ENCODE measurements around the gene TBATA.

The TBATA gene

DNA sequence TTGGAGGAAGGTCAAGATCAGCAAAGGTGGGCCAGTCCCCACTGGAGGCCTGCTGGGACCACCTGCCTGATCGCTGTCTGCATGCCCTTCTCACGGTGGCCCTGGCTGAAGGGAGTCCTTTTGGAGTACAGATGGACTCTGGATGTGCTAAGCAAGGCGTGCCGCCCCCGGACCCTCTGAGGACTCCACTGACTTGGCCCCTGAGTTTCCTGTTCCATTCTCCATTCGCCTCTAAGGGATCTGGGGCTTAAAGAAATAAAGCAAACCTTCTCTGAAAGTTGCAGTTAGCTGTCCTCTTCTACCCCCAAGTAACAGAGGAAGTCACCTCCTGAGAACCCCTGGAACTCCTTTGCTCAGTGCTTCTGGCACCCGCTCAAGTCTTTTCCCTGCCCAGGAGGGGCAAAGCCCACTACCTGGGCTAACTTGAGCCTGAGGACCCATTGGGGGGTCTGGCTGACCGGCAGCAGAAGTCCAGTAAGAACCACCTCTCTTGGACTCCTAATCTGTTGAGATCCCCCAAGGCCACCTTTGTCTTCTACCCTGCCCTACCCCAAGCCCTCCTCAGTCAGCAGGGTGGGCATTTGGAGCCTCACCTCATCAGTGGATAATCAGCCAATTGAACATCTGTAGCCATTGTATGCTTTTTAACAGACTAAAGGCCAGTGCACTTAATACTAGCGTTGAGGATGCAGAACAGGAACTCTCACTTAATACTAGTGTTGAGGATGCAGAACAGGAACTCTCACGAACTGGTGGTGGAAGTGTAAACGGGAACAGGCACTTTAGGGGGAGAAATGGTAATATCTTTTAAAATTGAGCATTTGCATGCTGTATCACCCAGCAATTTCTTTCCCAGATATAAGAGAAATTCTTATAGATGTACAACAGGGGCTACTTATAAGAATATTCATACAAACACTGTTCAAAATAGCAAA, 2.2 kb downstream of the TBATA start:
- TF ChIP-seq, protein P1, sequence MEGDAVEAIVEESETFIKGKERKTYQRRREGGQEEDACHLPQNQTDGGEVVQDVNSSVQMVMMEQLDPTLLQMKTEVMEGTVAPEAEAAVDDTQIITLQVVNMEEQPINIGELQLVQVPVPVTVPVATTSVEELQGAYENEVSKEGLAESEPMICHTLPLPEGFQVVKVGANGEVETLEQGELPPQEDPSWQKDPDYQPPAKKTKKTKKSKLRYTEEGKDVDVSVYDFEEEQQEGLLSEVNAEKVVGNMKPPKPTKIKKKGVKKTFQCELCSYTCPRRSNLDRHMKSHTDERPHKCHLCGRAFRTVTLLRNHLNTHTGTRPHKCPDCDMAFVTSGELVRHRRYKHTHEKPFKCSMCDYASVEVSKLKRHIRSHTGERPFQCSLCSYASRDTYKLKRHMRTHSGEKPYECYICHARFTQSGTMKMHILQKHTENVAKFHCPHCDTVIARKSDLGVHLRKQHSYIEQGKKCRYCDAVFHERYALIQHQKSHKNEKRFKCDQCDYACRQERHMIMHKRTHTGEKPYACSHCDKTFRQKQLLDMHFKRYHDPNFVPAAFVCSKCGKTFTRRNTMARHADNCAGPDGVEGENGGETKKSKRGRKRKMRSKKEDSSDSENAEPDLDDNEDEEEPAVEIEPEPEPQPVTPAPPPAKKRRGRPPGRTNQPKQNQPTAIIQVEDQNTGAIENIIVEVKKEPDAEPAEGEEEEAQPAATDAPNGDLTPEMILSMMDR (IDR thresholded peaks at IDR 0.05; ENCODE audit: low read length): no peak
- TF ChIP-seq EZH2 (IDR thresholded peaks at IDR 0.05; ENCODE audit: borderline replicate concordance, low read length): no peak
- H4K20me1 ChIP-seq (ENCODE audit: insufficient read depth, low read length): no peaks in the 10 kb centered on the region
- H3K36me3 ChIP-seq (ENCODE audit: insufficient read depth, low read length): no peaks in the 10 kb centered on the region
- no peaks in the 10 kb centered on the region for H3K4me1 ChIP-seq (ENCODE audit: insufficient read depth, low read length, severe bottlenecking)
- peaks cover 6% of the 10 kb centered on the region; the same call in 1 of the 2 replicates for H3K27me3 ChIP-seq (ENCODE audit: insufficient read depth, low read length)
- H3K79me2 ChIP-seq (ENCODE audit: insufficient read depth, low read length): no peaks in the 10 kb centered on the region
- no peaks in the 10 kb centered on the region for H3F3A ChIP-seq (ENCODE audit: insufficient read depth, low read length)
- H2AFZ ChIP-seq (ENCODE audit: low read length): no peak overlapping the region
- no peaks in the 10 kb centered on the region for H3K9me3 ChIP-seq (ENCODE audit: low read length)
- H3K9me2 ChIP-seq (ENCODE audit: low read depth, low read length): no peaks in the 10 kb centered on the region
- H3K9ac ChIP-seq (ENCODE audit: low read length): no peak overlapping the region
- no peak overlapping the region for H3K4me2 ChIP-seq (ENCODE audit: low read length)
- no peak overlapping the region for H3K27ac ChIP-seq (ENCODE audit: low read depth, low read length, poor library complexity, severe bottlenecking)
- H3K4me3 ChIP-seq (ENCODE audit: low read depth, low read length, poor library complexity, severe bottlenecking): no peak overlapping the region

DNA sequence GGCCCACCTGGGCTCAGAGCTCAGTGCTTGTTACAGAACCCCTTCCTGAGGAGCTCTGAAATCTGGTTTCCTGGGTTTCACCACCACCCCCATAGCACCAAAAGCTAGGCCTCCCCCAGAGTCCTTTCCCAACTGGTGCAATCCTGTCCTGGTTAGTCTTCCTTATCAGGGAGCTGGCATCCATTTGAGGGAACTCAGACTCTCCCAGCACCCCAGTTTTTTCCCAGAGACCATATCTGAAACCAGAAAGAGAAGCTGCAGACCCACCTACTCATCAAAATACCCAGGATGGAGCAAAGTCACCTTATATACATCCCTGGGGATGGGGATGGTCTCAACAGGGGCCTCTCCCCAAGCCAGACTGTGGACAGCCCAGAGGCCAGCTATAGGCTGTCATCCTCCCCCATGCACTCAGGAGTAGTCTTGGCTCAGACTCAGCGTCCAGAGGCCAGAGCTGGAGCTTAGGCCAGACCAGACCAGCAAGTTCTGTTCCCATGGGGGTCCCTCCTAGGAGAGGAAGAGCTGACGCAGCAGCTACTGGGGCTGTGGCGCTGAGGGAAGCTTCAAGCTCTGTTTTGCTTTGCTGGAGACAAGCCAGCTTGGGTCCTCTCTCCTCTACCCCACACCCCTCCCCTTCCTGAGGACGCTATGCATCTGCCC, 3.0 kb downstream of the TBATA start:
- Histone ChIP-seq H3K36me3 (ENCODE audit: insufficient read depth, low read length) (no peaks in the 10 kb centered on the region), H3K4me3 (ENCODE audit: low read depth, low read length, poor library complexity, severe bottlenecking) (no peak overlapping the region), H3K4me1 (ENCODE audit: insufficient read depth, low read length, severe bottlenecking) (no peaks in the 10 kb centered on the region), H3K27me3 (ENCODE audit: insufficient read depth, low read length) (peaks cover 6% of the 10 kb centered on the region; the same call in 1 of the 2 replicates), H3K9me2 (ENCODE audit: low read depth, low read length) (no peaks in the 10 kb centered on the region), H3K27ac (ENCODE audit: low read depth, low read length, poor library complexity, severe bottlenecking) (no peak overlapping the region), H3K9me3 (ENCODE audit: low read length) (no peaks in the 10 kb centered on the region), H3K9ac (ENCODE audit: low read length) (no peak overlapping the region), H4K20me1 (ENCODE audit: insufficient read depth, low read length) (no peaks in the 10 kb centered on the region), H3F3A (ENCODE audit: insufficient read depth, low read length) (no peaks in the 10 kb centered on the region), H2AFZ (ENCODE audit: low read length) (no peak overlapping the region), H3K79me2 (ENCODE audit: insufficient read depth, low read length) (no peaks in the 10 kb centered on the region), H3K4me2 (ENCODE audit: low read length) (no peak overlapping the region)
- TF ChIP-seq EZH2 (IDR thresholded peaks at IDR 0.05; ENCODE audit: borderline replicate concordance, low read length): no peak
- TF ChIP-seq, protein P1 (IDR thresholded peaks at IDR 0.05; ENCODE audit: low read length): no peak

GRCh38 chr10:70781461-70782051, 3.6 kb downstream of the TBATA start:
- Histone ChIP-seq H3K9me2 (ENCODE audit: low read depth, low read length) (no peaks in the 10 kb centered on the region), H3K27me3 (ENCODE audit: insufficient read depth, low read length) (peaks cover 6% of the 10 kb centered on the region; the same call in 1 of the 2 replicates), H3K79me2 (ENCODE audit: insufficient read depth, low read length) (no peaks in the 10 kb centered on the region), H2AFZ (ENCODE audit: low read length) (no peak overlapping the region), H3F3A (ENCODE audit: insufficient read depth, low read length) (no peaks in the 10 kb centered on the region), H3K9me3 (ENCODE audit: low read length) (no peaks in the 10 kb centered on the region), H3K4me2 (ENCODE audit: low read length) (no peak overlapping the region), H3K36me3 (ENCODE audit: insufficient read depth, low read length) (no peaks in the 10 kb centered on the region), H4K20me1 (ENCODE audit: insufficient read depth, low read length) (no peaks in the 10 kb centered on the region), H3K9ac (ENCODE audit: low read length) (no peak overlapping the region), H3K4me1 (ENCODE audit: insufficient read depth, low read length, severe bottlenecking) (no peaks in the 10 kb centered on the region), H3K27ac (ENCODE audit: low read depth, low read length, poor library complexity, severe bottlenecking) (no peak overlapping the region), H3K4me3 (ENCODE audit: low read depth, low read length, poor library complexity, severe bottlenecking) (no peak overlapping the region)
- TF ChIP-seq, protein P1 (IDR thresholded peaks at IDR 0.05; ENCODE audit: low read length): no peak
- TF ChIP-seq EZH2 (IDR thresholded peaks at IDR 0.05; ENCODE audit: borderline replicate concordance, low read length): no peak

All from OCI-LY1 (cell line).